HCT116 (cell line): Measurements from ENCODE around the gene RMRP. TPM values are rescaled to one million over a fixed set of nuclear protein-coding genes. Genes with fewer than 3 reads are reported as not detected.

Source experiments
- ATAC-seq: fragments of 200-7000 bp; cut with Tn5 transposase; 2 replicates; pipeline ENCODE4 v1.9.1; 2020; ENCODE audit warnings: mild to moderate bottlenecking, moderate library complexity
- BruUV-seq: library from RNA; stranded (reverse); fragments of 400-500 nt; replicated peaks from 2 replicates; lab custom pipeline; 2021; lab: Mats Ljungman, UMichigan
- CTCF ChIA-PET: fragments of 300-600 bp; sonication (Branson Sonifier 250); formaldehyde crosslinking; loops from one replicate; lab custom pipeline; 2021; ENCODE audit warnings: antibody characterized with exemption; lab: Charles Lee
- POLR2A ChIA-PET: fragments of 300-600, 350-600 bp; sonication (Branson Sonifier 250); formaldehyde crosslinking; loops from one replicate; lab custom pipeline; 2021; ENCODE audit warnings: antibody characterized with exemption; lab: Charles Lee
- RAD21 ChIA-PET, 2 experiments: fragments of 300-600 bp; sonication (Branson Sonifier 250); formaldehyde crosslinking; loops; one replicate each; lab custom pipeline; 2023; ENCODE audit warnings: low total read pairs in 2 of 2; ENCODE audit not compliant: uncharacterized antibody in 2 of 2, unreplicated experiment in 2 of 2, low non-redundant PET in 1 of 2; lab: Charles Lee
- DNase-seq: peaks from one replicate; pipeline ENCODE4 v3.0.0-alpha.2; 2010; ENCODE audit warnings: low read depth, low spot score
- H2AFZ ChIP-seq: fragments of 200-600 bp; shearing (Covaris generic), sonication (generic); 2 replicates; pipeline ENCODE4 v1.6.1; 2017; ENCODE audit warnings: low read depth, mixed run types, mixed read lengths, antibody characterized with exemption, low read length; ENCODE audit not compliant: poor library complexity, severe bottlenecking
- H3K27ac ChIP-seq: 2 replicates; pipeline ENCODE4 v1.5.1; 2012; ENCODE audit warnings: low read depth, low read length
- H3K27me3 ChIP-seq: fragments of 200-600 bp; sonication (generic); 2 replicates; pipeline ENCODE4 v1.6.1; 2016; ENCODE audit warnings: mixed run types, low read length, mixed read lengths; ENCODE audit not compliant: insufficient read depth
- H3K36me3 ChIP-seq, 2 experiments: fragments of 200-500 bp in 1 of 2; fragments of 200-600 bp in 1 of 2; sonication (Bioruptor generic) in 1 of 2; sonication (generic) in 1 of 2; 2 replicates each; pipeline versions ENCODE4 v1.5.1 to v1.6.1; 2014 to 2016; ENCODE audit warnings: low read length in 2 of 2, inconsistent platforms in 1 of 2, mixed read lengths in 1 of 2, mixed run types in 1 of 2; ENCODE audit not compliant: insufficient read depth in 2 of 2, control insufficient read depth in 1 of 2
- H3K4me1 ChIP-seq, 2 experiments: fragments of 200-600 bp in 1 of 2; sonication (generic) in 1 of 2; 2 replicates each; pipeline versions ENCODE4 v1.5.1 to v1.6.1; 2012 to 2017; ENCODE audit warnings: low read length in 2 of 2, inconsistent platforms in 1 of 2, mild to moderate bottlenecking in 1 of 2, mixed read lengths in 1 of 2, mixed run types in 1 of 2, moderate library complexity in 1 of 2; ENCODE audit not compliant: insufficient read depth in 2 of 2, control insufficient read depth in 1 of 2
- H3K4me2 ChIP-seq: fragments of 200-600 bp; sonication (generic); 2 replicates; pipeline ENCODE4 v1.6.1; 2017; ENCODE audit warnings: mixed run types, low read length, mixed read lengths
- H3K4me3 ChIP-seq, 2 experiments: fragments of 200-600 bp in 1 of 2; sonication (generic) in 1 of 2; replicated peaks in 1 of 2; 2 replicates each; pipeline ENCODE4 v1.5.1; 2011 to 2016; ENCODE audit warnings: low read length in 2 of 2, control low read depth in 1 of 2, low read depth in 1 of 2, mild to moderate bottlenecking in 1 of 2, mixed read lengths in 1 of 2, mixed run types in 1 of 2
- H3K79me2 ChIP-seq: fragments of 200-600 bp; sonication (generic); 2 replicates; pipeline ENCODE4 v1.6.1; 2017; ENCODE audit warnings: mild to moderate bottlenecking, mixed run types, low read length, moderate library complexity, mixed read lengths; ENCODE audit not compliant: insufficient read depth
- H3K9ac ChIP-seq: fragments of 200-600 bp; sonication (generic); 2 replicates; pipeline ENCODE4 v1.6.1; 2016; ENCODE audit warnings: low read length, mixed read lengths
- H3K9me2 ChIP-seq: fragments of 200-600 bp; sonication (generic), shearing (Covaris generic); 2 replicates; pipeline ENCODE4 v1.6.1; 2017; ENCODE audit warnings: mixed run types, mild to moderate bottlenecking, moderate library complexity; ENCODE audit not compliant: insufficient read depth
- H3K9me3 ChIP-seq, 2 experiments: fragments of 200-500 bp in 1 of 2; fragments of 200-600 bp in 1 of 2; sonication (Bioruptor generic) in 1 of 2; sonication (generic) in 1 of 2; 2 replicates each; pipeline ENCODE4 v1.6.1; 2014 to 2017; ENCODE audit warnings: low read length in 2 of 2, mixed read lengths in 2 of 2, inconsistent platforms in 1 of 2, low read depth in 1 of 2, mild to moderate bottlenecking in 1 of 2, mixed run types in 1 of 2, moderate library complexity in 1 of 2; ENCODE audit not compliant: control insufficient read depth in 1 of 2, insufficient read depth in 1 of 2
- H4K20me1 ChIP-seq: fragments of 200-600 bp; sonication (generic), shearing (Covaris generic); 2 replicates; pipeline ENCODE4 v1.6.1; 2017; ENCODE audit warnings: mixed run types, mild to moderate bottlenecking, moderate library complexity; ENCODE audit not compliant: insufficient read depth
- CTCF ChIP-seq, 3 experiments: fragments of 200-600 bp in 1 of 3; sonication (generic) in 1 of 3; IDR thresholded peaks in 2 of 3; conservative IDR thresholded peaks in 1 of 3; 2 replicates each; pipeline ENCODE4 v1.5.1; 2012 to 2017; ENCODE audit warnings: low read depth in 2 of 3, low read length in 2 of 3, antibody characterized with exemption in 1 of 3, borderline replicate concordance in 1 of 3, control low read depth in 1 of 3, mild to moderate bottlenecking in 1 of 3, mixed read lengths in 1 of 3, mixed run types in 1 of 3, moderate library complexity in 1 of 3; ENCODE audit not compliant: insufficient read depth in 1 of 3
- FOSL1 ChIP-seq: IDR thresholded peaks from 2 replicates; pipeline ENCODE4 v1.6.1; 2012; ENCODE audit warnings: low read depth
- POLR2AphosphoS5 ChIP-seq: IDR thresholded peaks from 2 replicates; pipeline ENCODE4 v1.6.1; 2011; ENCODE audit warnings: mild to moderate bottlenecking, low read depth, low read length, moderate library complexity
- RAD21 ChIP-seq: IDR thresholded peaks from 2 replicates; pipeline ENCODE4 v1.6.1; 2012; ENCODE audit warnings: low read depth, mild to moderate bottlenecking
- TCF7L2 ChIP-seq: IDR thresholded peaks from 2 replicates; pipeline ENCODE4 v1.7.0; 2011; ENCODE audit warnings: borderline replicate concordance, inconsistent platforms; ENCODE audit not compliant: insufficient read depth, insufficient read length; ENCODE audit errors: extremely low read depth
- YY1 ChIP-seq: IDR thresholded peaks from 2 replicates; pipeline ENCODE4 v1.6.1; 2011; ENCODE audit warnings: low read length, low read depth, moderate library complexity, mild to moderate bottlenecking; ENCODE audit not compliant: insufficient replicate concordance; ENCODE audit errors: extremely low read depth
- ZBTB33 ChIP-seq: IDR thresholded peaks from 2 replicates; pipeline ENCODE4 v1.6.1; 2011; ENCODE audit warnings: mild to moderate bottlenecking, low read length, moderate library complexity; ENCODE audit not compliant: insufficient replicate concordance; ENCODE audit errors: extremely low read depth
- ZNF274 ChIP-seq: fragments of 200-500 bp; sonication (Bioruptor generic); IDR thresholded peaks from 2 replicates; pipeline ENCODE4 v1.6.1; 2014; ENCODE audit warnings: mild to moderate bottlenecking, low read depth, low read length, inconsistent platforms
- intact Hi-C: fragments of 100-400 bp; cut with micrococcal nuclease; formaldehyde crosslinking; loops from 2 replicates; pipeline ENCODE4 v1.10.0; 2022
- total RNA-seq: library from RNA; stranded (reverse); gene quantifications from one replicate; pipeline ENCODE4 v1.2.1, GENCODE V29; 2021; ENCODE audit not compliant: unreplicated experiment
- TF ChIP-seq, protein P1 (sequence below): IDR thresholded peaks from 2 replicates; pipeline ENCODE4 v1.6.1; 2012

Gene RMRP
- total RNA-seq, 1 experiment from 2014 or later: 30,969 TPM

DNA sequence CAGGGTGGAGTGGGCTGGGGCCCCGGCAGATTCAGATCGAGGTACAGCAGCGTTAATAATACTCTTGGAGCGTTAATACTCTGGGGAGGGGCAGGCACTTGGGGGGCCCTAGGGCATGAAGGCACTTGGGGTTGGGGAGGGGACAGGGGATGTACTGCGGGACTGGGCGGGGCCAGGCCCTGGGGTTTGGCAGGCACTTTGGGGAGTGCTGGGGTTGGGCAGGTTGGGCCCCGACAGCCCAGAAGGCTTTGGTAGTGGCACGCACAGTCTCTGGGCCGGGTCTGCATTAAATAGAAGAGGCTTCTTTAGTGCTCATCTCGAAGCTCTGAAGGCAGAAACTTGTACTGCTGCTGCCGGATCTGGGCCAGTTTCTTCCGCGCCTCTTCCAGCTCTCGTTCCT is 39.7 kb upstream of the RMRP start (continued):
- TF ChIP-seq ZBTB33: no peak

DNA sequence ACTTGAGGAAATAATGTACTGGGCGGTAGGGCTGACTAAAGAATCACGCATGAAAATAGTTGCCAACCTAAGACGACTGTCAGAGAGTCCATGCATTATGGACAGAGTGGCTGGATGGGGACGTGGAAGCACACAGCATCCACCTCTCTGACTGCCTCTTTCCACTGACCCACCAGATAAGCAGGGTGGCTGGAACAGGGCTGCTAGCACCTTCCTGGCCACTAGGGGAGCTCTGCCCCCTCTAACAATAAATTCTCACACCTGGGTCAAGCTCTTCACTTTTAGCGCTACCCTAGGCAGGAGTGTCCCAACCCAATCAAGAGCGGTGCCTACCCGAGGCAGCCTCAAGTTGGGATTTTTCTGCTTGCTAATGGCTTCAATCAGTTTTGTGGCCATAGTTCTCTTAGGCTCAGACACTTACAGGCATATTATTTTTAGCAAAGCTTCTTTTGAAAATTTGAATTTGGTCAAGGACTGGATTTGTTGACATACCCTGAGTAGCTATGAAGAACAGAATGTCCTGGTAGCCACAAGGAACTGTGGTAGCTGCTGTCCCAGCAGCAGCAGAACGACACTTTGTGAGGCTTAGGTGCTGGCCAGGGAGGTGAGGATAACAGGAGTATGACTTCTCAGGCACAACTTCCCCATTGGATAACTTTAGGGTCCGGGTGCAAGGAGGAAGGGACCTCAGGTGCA is 38.8 kb upstream of the RMRP start:
- Histone ChIP-seq H3K4me1 (peaks cover under 1 to 4% of the 10 kb centered on the region in 2 experiments; a peak in 2 of 4 replicates), H3K79me2 (no peaks in the 10 kb centered on the region), H3K9me3 (no peaks in the 10 kb centered on the region), H2AFZ (no peak overlapping the region), H3K4me2 (no peak overlapping the region), H3K4me3 (no peak overlapping the region), H3K9me2 (no peaks in the 10 kb centered on the region), H3K27me3 (no peaks in the 10 kb centered on the region), H3K27ac (peak overlapping the region; percentile 2; the same call in 1 of the 2 replicates)
- no TSS peak for BruUV-seq
- RAD21 ChIA-PET: interaction anchor here in 1 of 2 experiments (0.7 to 1.1 kb wide), 4 partner anchors 34 to 186 kb away, joined by 3 to 4 read pairs (median 3); partner anchors contain the start of genes CCDC107 and RMRP
- ATAC-seq: peak; percentile 94
- DNase-seq: peak; percentile 37
- intact Hi-C loops: no loop called here
- POLR2A ChIA-PET: interaction anchor here (0.9 to 1.6 kb wide), 5 partner anchors 8 to 37 kb away, joined by 3 to 6 read pairs (median 4); partner anchors contain the start of gene CREB3
- CTCF ChIA-PET: interaction anchor here (0.6 to 3.7 kb wide), 25 partner anchors 9 to 186 kb away, joined by 3 to 33 read pairs (median 4); partner anchors contain the start of genes ARHGEF39, CA9, CCDC107 and CREB3
- TF ChIP-seq TCF7L2 (no peak), FOSL1 (no peak), RAD21 (no peak), ZBTB33 (no peak), YY1 (no peak), ZNF274 (no peak), CTCF (IDR thresholded peaks at IDR 0.05 in 2 of 3, conservative IDR thresholded peaks at IDR 0.05 in 1 of 3; ENCODE audit: borderline replicate concordance in 1 of 3, insufficient read depth in 1 of 3, low read depth in 2 of 3, low read length in 2 of 3) (peak in 2 of 3 experiments; percentile 96 to 97; a peak in 4 of 6 replicates), POLR2AphosphoS5 (0 out of 2 replicates have a peak, but pooled peaks have one; percentile 23)
- TF ChIP-seq, protein P1, sequence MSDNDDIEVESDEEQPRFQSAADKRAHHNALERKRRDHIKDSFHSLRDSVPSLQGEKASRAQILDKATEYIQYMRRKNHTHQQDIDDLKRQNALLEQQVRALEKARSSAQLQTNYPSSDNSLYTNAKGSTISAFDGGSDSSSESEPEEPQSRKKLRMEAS: no peak
- TF ChIP-seq, all 23 proteins: peak for 2
- H3K36me3 ChIP-seq: peaks cover 36 to 52% of the 10 kb centered on the region in 2 experiments
- H3K9ac ChIP-seq: no peak overlapping the region
- no peaks in the 10 kb centered on the region for H4K20me1 ChIP-seq
